Left forelimb (tissue), 1 donor: ENCODE data around the gene DCC.

ENCODE experiments used
- DNase-seq: peaks from one replicate; pipeline ENCODE4 v3.0.0-alpha.2; 2018; ENCODE audit warnings: low spot score

The DCC gene

DNA sequence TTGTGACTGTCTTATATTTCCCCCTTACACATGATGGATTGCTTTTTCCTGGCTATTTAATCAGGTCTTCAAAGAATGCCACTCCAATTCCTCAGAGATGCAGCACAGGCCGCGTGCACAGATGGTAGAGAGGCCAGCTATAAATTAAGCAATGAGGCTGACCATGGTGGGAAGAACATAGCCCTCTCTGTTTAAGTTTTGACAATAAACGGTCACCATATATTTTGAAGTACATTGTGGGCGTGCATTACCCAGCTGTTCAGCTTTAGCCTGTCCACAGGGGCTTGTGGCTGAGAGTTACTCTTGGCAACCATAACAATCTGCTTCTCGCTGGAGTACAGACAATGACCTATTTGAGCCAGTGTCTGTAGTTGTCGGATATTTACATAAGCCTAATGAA is 730.8 kb downstream of the DCC start:
- no peak for DNase-seq

DNA sequence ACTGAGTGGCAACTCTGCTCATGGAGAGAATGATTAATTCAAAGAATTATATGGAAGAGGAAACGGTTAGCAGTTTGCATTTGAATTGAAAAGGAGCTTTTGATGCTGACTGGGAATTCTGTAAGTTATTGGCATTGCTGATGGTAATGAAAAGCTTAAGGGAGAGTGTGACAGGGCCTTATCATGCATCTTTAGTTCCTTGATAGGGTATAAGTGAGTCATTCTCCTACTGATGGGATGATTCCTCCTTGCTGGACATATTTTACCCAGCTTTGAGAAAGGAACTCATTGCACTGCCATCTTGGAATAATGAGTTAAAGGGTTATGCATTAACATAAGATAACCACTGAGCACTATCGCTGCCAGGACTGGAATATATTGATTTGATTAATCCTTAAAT is 740.7 kb downstream of the DCC start:
- DNase-seq = no peak

DNA sequence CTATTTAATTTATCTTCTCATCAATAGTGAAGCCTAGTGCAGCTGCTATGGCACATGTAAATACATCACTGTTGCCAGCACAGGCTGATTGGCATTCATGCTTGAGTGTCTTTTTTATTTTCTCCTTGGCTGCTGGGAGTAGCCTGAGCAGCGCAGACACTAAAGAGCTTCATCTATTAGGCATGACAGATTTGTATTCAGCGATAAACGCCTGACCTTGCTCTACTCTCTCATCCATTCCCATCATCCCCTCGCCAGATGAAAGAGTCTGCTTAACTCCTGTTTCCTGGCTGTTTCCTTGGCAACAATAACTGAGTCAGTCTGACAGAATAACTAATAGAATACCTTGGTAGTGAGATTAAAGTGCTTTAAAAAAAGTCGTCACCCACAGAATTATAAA is 753.6 kb downstream of the DCC start:
- DNase-seq = no peak

DNA sequence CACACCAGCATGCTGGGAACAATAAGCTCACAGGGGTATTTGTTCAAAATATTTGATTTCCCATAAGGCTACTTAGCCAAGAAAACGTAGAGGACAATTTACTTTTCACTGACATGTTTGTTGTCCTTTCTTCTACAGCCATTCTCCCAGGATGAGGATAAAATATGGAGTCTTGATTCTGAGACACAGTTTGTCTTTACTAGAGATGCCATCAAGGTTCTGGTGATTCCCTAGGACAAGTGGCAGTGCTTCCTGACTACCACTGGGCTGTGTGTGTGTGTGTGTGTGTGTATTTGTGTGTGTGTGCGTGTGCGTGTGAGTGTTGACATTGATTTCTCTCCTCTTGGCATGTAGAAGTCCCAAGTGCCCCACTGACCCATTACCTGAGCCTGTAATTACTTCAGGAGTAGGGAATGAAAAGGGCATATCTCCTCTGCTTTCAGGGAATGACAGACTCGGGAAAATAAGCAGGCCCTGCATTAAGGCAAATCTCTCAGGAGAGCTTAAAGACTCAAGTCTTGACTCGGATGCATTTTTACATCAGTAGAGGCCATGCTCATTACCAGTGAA is 761.6 kb downstream of the DCC start:
- DNase-seq = no peak

DNA sequence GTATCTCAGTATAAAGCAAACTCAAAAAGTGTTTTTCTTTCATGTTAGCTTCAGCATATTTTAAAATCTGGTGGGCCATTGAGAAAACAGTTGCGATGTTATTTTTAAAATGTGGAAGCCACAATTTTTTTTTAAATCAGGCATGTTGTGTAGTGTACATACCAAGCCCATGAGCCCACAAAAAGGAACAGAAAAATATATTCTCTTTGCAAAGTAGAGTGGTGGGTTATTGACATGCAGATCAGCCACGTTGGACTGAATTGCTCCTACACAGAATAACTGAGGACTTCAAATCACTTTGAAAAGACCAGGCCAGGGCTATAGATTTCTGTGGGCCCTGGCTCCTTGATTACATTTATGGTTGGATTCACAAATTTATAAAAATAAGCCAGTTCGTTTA is 774.4 kb downstream of the DCC start:
- DNase-seq = no peak

DNA sequence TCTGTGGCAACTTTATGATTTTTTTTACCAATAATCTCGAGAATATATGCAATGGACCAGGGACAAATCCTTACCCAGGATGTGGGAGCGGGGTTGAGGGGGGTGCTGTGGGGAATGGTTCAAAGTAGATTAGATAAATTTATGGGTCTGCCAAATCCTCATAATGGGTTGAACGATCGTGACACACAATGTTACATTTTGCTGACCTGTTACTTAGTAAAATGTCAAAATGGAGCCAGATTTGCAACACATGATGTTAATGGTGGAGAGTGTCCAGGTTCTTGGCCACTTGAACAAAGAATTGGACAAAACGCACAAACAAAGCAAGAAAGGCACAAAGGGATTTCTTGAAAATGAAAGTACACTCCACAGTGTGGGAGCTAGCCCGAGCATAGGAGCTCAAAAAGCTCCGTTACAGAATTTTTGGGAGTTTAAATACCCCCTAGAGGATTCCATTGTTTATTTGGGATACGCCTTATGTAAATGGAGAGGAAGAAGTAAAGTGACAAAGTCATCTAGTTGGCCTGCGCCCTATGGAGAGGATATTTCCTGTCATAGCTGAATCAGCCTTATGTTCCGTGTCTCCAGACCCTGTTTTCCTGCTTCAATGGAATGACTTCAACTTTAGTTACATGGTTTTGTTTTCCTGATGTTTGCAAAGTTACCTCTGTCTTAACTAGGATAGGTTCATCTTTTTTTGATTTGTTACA is 776.0 kb downstream of the DCC start:
- no peak for DNase-seq

DNA sequence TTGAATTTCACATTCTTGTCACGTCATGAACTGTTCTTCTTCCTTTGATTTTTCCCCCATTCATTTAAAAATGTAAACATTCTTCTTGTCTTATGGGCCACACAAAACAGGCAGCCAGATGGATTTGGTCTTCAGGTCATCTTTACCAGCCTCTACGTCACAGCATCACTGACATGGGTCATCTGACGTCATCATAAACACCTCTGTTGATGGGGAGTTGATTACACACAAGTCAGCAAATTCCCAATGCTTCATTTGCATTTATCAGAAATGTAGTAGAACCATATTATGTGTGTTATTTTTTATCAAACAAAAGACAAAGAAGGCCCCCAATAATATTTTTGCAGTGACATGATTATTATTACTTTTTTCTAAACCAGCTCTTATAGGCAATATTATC is 777.9 kb downstream of the DCC start:
- no peak for DNase-seq

DNA sequence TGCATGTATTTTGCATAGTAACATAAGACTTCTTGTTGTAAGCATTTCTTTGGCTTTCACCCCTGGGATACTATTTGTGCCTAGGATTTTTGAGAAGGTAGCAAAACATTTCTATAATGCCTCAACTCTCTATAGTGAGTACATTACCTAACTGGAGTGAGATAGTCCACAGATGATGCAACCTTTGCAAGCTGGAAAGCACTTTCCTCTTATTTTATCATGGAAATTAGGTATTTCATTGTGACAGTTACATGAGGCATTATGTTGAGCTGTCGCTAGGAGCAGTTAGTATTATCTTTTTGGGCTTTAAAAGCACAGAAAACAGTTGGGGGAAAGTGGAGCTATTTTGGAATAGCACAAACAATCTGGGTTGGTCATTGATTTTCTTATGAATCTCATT is 786.2 kb downstream of the DCC start:
- no peak for DNase-seq

DNA sequence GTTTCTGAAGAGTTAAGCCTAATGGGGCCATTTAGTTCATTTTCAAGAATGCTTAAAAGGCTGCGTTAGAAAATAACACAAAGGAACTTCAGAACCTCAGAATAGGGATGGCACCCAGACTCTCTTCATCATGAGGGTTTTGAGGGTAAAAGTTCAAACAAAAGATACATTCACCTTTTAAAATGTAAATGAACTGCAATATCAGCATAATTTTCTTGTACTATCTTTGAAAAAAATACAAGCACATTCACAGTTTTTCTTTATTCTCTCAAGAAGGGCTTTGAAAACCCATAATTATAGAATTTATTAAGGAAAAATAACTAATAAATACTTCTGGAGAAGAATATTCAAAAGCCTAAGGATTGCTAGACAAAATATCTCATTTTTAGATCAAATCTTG is 791.0 kb downstream of the DCC start:
- no peak for DNase-seq

DNA sequence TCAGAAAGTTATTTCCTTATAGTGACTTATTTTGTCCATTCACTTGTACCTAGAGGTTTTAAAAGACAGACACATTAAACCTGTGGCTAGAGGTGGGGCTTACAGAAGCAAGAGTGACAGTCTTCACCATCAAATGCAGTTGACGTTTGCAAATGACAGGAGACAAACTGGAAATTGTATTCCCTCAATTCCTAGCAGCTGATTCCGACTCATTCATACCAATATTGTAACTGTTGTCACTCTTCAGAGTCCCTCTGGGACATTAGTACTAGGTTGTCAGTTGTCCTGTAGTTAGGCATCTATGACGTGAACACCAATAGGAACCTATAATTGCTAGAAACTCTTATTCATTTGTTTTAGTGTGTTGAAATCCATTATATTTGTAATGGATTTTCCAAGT is 794.7 kb downstream of the DCC start:
- no peak for DNase-seq

DNA sequence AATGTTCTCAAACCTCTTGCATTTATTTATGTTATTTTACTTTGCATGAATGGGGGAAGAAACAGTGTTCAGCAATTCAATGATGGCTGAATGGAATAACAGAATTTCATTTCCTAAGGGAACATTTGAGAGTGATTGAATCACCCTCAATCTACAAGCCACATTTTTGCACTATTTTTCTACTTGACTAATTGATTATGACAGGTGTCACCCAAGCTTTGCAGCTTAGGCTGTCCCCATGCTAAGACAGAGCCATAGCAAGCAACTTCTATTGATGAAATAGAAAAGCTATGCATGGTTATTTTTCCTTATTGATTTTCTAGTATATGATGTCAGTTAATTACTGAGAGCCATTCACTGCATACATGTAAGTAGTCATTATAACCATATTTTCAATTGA is 795.7 kb downstream of the DCC start:
- DNase-seq = no peak

DNA sequence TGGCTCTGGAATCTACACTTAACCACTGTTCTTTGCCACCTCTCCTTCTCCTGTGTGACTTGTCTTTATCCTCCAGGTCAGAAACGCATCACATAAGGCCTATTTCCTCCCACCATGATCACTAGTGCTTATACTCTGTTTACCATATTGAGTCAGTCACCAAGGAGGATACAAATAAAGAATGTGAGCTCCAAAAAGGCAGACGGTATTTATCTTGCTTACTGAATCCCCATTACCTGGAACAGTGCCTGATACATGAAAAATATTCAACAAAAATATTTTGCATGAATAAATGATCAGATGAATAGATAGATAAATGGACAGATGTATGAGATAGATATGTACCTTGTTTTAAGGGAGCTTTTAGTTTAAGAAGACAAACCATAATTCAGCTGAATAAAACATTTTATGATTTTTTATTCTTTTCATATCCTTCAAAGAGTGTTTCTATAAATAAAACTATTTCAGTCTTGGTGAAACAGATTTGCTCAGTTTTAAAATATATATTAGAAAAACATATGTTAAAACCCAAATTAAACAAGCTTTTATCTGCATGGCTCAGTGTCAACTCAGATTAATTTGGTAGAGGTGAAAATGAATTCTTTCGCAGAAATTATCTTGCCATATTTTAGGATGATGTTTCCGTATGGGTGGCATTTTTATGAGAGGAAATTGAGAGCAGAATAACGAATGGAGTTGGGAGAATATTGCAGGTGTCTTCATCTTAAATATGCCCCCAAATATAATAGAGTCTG is 799.9 kb downstream of the DCC start:
- DNase-seq = no peak

DNA sequence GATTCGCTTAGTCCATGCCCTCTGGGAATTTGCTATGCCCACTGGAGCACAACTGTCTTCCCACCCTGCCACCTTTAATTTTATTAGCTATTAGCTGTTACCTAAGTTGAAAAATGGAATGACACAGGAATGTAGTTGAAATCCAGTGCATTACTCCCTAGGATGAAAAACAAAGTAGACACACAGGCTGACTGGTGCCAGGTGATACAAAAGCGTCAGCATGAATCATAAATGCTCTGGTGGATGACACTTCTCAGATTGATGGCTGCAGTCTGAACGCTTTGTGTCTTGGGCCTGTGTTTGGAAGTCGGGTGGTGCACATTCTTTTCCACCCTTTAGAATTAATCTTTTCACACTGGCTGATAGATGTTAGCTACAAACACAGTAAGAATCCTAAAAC is 802.0 kb downstream of the DCC start:
- DNase-seq = no peak

DNA sequence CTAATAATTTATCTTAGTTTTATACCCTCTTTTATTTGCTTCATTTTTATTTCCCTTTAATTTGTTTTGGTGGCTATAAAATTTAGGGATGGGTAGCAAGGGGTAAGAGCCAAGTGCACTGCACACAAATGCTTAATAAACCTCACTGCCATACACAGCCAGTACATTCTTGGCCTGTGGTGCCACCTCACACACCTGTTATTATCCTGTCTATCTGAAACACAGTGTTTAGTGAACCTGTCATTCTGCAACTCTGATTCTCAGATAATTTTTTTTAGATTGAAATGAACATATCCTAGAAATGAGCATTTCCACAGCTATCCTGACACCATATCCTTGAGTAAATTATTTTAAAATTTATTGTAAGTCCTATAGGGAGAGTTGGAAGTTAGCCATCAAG is 807.5 kb downstream of the DCC start:
- DNase-seq = no peak

DNA sequence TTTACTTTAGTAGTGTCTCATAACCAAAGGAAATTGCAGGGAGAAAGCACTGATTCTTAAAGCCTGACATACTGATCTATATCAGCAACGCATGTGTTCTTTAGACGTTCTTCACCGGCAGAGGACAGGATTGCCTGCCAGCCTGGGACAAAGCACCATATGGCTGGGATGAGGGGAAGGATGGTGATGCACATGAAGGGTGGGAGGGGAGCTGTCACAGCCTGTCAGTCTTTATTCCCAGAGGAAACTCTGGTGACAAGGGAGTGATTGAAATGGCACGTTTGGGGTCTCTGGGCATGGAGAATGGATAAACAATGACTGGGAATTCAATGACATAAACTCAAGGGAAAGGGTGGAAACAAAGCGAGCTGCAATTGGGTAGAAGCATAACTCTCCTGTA is 808.1 kb downstream of the DCC start:
- DNase-seq = no peak

DNA sequence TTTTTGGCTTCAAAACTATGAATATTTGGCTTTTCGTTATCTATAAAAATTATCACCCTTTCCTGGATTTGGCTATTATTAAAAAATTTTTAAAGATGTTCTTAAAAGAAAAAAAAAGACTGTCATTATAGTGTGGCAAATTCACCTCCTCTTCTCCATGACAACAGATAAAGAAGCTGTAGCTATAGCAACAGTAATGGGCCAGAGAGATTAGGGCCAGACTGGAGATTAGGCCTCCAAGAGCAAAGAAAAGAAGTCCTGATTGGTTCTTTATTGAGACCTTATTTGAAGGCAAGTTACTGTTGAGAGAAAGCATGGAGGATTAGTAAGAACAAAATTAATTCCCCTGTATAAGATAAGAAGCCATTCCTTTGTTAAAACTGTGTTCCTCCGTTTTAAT is 812.5 kb downstream of the DCC start:
- no peak for DNase-seq

DNA sequence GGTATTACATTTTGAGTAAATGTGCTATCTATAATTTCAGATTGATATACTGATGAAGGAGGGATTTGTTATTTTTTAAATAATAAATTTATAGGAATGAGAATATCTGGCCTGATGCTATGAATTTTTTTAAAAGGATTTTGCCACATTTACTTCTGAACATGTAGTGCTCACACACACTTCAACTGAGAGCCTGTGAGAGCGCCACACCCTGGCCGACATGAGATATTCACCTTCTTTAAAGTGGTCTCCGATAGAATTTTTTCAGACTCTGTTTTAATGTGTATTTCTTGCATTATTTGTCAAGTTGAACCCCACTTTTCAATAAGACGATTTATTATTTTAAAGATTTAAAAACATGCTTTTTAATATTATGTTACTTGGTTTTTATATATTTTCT is 813.3 kb downstream of the DCC start:
- no peak for DNase-seq

DNA sequence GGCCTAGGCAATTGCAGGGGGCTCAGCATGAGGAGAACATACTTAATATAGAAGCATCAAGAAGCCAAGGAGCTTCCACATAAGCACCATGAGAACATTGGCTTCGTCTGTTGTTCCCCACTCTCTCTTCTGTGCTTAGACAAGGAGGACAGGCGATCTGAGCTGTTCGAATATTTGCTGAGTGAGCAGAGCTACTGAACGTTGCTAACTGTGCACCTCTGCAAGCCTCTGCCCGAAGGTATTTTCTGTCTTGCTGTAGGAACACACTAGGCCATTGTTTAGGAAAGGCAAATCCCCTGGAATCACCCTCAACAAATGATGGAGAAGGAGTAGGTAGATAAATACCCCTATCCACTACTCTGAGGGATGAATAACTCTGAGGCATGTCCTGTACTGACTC is 813.8 kb downstream of the DCC start:
- DNase-seq = no peak

DNA sequence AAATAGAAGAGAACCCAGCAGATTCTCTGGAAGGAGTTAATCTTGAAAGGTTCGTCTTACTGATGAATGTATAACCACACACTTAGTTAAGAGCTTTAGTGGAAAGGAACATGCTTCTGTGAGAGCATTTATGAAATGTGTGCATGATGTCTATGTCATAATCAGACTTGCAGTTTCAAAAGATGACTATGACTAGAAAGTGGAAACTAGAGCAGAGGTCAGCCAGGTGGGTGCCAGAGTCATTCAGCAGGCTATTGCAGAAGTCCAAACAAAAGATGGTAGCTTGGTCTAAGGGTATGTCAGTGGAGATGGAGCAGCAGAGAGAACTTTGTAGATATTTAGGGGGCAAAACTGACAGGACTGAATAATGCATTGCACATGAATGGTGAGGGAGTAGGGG is 825.8 kb downstream of the DCC start:
- DNase-seq = no peak

DNA sequence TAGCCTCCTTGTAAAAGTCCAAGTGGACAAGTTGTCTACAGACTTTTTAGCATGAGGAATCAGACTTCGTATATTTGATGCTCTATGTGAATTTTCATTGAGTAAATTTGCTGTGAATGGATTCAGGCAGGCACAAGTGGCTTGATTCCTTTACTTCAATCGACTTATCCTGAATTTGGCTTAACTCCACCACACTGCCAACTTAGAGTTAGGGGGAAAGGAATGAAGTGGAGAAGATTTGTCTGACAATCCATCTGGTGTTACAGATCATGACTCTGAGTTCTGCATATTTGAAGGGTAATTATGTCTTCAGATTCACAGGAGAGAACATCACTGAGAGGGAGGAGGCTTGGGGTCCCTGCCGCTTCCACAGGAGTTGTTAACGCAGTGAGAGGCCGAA is 829.3 kb downstream of the DCC start:
- no peak for DNase-seq

DNA sequence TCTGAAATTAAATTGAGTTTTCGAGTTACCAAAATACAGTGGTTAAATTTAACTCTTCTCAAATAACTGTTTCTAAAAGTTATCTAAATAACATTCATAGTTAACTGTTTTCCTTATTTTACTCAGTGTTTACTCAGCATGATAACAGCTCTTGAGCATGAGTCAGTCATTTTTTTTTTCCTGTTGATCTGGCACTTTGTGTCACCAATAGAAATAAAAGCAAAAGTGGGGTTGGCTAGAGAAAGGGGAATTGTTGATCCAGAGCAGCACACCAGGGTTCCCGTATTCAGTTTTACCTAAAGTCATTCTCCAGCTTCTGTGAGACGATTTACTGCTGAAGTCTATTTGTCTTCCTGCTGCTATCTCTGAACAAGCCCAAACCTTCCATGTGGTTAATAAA is 851.6 kb downstream of the DCC start:
- no peak for DNase-seq

DNA sequence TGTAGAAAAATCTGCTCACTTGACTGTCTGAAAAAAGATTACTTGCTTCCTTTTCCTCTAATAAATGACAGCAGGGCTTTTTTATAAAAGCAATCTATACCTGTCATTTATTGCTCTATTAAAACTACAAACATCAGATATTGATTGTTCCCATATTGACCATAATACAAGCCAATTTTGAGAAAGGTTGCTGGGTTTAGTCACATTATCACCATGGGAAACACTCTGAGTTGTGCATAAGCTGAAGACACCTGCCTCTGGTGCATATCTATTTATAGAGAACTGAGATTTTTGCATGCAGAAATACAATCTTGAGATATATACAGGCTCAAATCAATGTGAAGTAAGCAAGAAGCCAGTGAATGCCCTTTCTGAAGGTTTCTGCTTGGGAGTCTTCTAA is 853.9 kb downstream of the DCC start:
- no peak for DNase-seq

DNA sequence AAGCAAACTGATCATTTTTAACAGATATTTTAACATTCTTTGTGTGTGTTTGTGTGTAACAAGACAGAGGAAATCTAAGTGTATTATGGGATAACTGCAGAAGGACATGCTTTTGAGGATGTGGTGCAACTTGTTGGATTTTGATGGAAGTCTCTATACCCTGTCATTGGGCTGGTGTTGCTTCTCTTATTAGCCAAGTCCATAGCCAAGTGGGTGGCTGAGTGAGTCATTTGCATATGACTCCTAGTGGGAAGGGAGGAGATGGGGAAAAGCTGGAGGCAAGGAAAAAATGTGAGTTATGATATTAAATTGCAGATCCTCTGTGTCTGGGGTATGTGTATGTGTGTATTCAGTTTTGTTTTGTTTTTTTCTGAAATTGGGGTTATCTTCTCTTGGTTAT is 879.9 kb downstream of the DCC start:
- no peak for DNase-seq
